Prostate gland (tissue), 2 donors: Measurements from ENCODE around the gene TMEM135.

Experiments used
- CTCF ChIP-seq, 4 experiments: fragments of 200-600 bp in 2 of 4; fragments of 450-650 bp in 2 of 4; sonication (generic) in 2 of 4; IDR thresholded peaks; 1 replicate in 3 of 4; 2 replicates in 1 of 4; pipeline ENCODE4 v1.5.1; 2016 to 2019; ENCODE audit warnings: antibody characterized with exemption in 4 of 4, mild to moderate bottlenecking in 2 of 4, moderate library complexity in 2 of 4
- POLR2A ChIP-seq: fragments of 450-650 bp; IDR thresholded peaks from one replicate; pipeline ENCODE4 v1.6.1; 2016; ENCODE audit warnings: antibody characterized with exemption, mild to moderate bottlenecking
- POLR2AphosphoS5 ChIP-seq: sonication (generic); formaldehyde crosslinking; IDR thresholded peaks from one replicate; pipeline ENCODE4 v1.6.1; 2017; ENCODE audit warnings: antibody characterized with exemption

- TF ChIP-seq POLR2A (no peak), CTCF (IDR thresholded peaks at IDR 0.05) (no peak), POLR2AphosphoS5 (no peak)
These were observed 64.3 kb downstream of the TMEM135 start for GRCh38 chr11:87101956-87102580.
